GM12878 (cell line): Measurements from ENCODE around the gene ZNF667. TPM values are rescaled to one million over a fixed set of nuclear protein-coding genes. Genes with fewer than 3 reads are reported as not detected.

Experiments used
- CBX3 ChIP-seq: fragments of 200-600 bp; sonication (generic); IDR thresholded peaks from 2 replicates; pipeline ENCODE4 v1.6.1; 2016; ENCODE audit warnings: low read depth, borderline replicate concordance
- CBX5 ChIP-seq: sonication (generic); IDR thresholded peaks from 2 replicates; pipeline ENCODE4 v1.6.1; 2016; ENCODE audit warnings: low read depth, moderate library complexity, mild to moderate bottlenecking, inconsistent platforms
- CHD1 ChIP-seq: IDR thresholded peaks from 2 replicates; pipeline ENCODE4 v1.6.1; 2012; ENCODE audit warnings: low read depth, low read length, improper control_type of control experiment
- GATAD2B ChIP-seq: fragments of 450-650 bp; conservative IDR thresholded peaks from 2 replicates; pipeline ENCODE4 v1.6.1; 2017; ENCODE audit warnings: low read depth, mild to moderate bottlenecking, moderate library complexity
- JUND ChIP-seq: IDR thresholded peaks from 2 replicates; pipeline ENCODE4 v1.6.1; 2012; ENCODE audit warnings: low read depth, mild to moderate bottlenecking, low read length, improper control_type of control experiment, moderate library complexity
- SRF ChIP-seq, 2 experiments: IDR thresholded peaks; 2 replicates each; pipeline ENCODE4 v1.6.1; 2011; ENCODE audit warnings: low read depth in 2 of 2, low read length in 2 of 2, mild to moderate bottlenecking in 1 of 2, moderate library complexity in 1 of 2
- polyA plus RNA-seq, 11 experiments: library from polyadenylated mRNA; depleted of rRNA in 4 of 11; unstranded in 6 of 11; stranded (reverse) in 5 of 11; fragments of >200 nt; fragmentation: Nextera tagmentation in 4 of 11; fragmentation: Illumina TruSeq in 1 of 11; extraction: Ambion mirVana in 4 of 11; extraction: Trizol in 1 of 11; gene quantifications; 1 replicate in 1 of 11; 2 replicates in 10 of 11; pipeline versions ENCODE4 v1.2.1 to v1.2.3, GENCODE V29; 2011 to 2016; ENCODE audit warnings: inconsistent platforms in 2 of 11, missing spikeins in 2 of 11, low read depth in 1 of 11
- total RNA-seq, 4 experiments: library from RNA; depleted of rRNA in 3 of 4; stranded (reverse); fragments of >200 nt in 3 of 4; fragmentation: Illumina TruSeq in 1 of 4; extraction: Trizol in 1 of 4; gene quantifications; 2 replicates each; pipeline versions ENCODE4 v1.2.1 to v1.2.3, GENCODE V29; 2013 to 2021
- TF ChIP-seq, protein P1 (sequence below): IDR thresholded peaks from 2 replicates; pipeline ENCODE4 v1.6.1; 2012; ENCODE audit warnings: improper control_type of control experiment, low read depth, low read length; ENCODE audit not compliant: insufficient replicate concordance
- TF ChIP-seq, protein P2 (sequence below): IDR thresholded peaks from 2 replicates; pipeline ENCODE4 v1.6.1; 2011; ENCODE audit warnings: borderline replicate concordance, low read depth, mild to moderate bottlenecking, moderate library complexity, low read length; ENCODE audit not compliant: insufficient read depth, poor library complexity, severe bottlenecking
- TF ChIP-seq, protein P3 (sequence below): fragments of 450-650 bp; IDR thresholded peaks from 2 replicates; pipeline ENCODE4 v1.6.1; 2016; ENCODE audit warnings: mild to moderate bottlenecking

Gene ZNF667
- total and polyA plus RNA-seq, 10 of the 15 experiments (the other 5 are each of a cell fraction or from before 2014, with no cell fraction given), result 0.10 TPM; not detected in 9

DNA sequence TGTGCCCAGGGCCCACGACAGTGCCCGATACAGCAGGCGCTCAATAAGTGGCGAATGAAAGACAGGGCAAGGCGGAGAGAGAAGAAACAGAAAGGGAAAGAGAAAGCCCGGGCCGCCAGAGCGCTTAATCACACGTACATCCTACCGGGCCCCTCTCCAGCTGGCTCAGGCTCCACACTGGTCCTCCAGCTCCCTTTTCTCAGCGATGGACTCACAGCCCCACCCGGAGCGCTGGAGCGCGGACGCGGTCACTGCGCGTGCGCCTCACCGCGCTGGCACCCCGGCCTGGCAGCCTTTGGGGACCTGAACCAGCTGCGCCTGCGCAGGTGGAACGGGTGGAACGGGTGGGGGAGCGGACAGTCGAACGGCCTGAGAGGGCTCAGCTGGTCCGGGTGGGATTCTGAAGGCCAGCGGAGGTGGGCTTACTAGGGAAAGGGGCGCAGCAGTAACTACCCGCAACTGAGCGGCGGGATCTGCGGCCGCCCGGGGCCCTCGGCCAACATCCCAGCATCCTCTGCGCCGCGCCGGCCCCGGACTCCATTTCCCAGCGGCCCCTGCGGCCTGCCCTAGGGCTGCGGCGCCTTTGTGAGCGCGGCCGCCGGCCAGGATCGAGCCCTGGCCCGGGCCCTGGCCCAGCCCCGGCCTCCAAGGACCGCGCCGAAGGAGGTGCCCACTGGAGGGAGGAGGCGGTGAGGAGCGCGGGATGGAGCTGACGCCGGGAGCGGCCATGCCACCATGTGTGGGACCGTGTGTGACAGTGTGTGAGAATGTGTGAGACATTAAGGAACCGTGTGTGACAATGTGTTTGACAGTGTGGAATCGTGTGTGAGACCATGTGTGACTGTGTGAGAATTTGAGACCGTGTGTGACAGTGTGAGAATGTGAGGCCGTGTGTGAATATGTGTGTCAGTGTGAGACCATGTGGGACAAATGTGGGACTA, 73.1 kb downstream of the ZNF667 start, which contains the start of gene ZNF583 (continued):
- TF ChIP-seq, protein P1, sequence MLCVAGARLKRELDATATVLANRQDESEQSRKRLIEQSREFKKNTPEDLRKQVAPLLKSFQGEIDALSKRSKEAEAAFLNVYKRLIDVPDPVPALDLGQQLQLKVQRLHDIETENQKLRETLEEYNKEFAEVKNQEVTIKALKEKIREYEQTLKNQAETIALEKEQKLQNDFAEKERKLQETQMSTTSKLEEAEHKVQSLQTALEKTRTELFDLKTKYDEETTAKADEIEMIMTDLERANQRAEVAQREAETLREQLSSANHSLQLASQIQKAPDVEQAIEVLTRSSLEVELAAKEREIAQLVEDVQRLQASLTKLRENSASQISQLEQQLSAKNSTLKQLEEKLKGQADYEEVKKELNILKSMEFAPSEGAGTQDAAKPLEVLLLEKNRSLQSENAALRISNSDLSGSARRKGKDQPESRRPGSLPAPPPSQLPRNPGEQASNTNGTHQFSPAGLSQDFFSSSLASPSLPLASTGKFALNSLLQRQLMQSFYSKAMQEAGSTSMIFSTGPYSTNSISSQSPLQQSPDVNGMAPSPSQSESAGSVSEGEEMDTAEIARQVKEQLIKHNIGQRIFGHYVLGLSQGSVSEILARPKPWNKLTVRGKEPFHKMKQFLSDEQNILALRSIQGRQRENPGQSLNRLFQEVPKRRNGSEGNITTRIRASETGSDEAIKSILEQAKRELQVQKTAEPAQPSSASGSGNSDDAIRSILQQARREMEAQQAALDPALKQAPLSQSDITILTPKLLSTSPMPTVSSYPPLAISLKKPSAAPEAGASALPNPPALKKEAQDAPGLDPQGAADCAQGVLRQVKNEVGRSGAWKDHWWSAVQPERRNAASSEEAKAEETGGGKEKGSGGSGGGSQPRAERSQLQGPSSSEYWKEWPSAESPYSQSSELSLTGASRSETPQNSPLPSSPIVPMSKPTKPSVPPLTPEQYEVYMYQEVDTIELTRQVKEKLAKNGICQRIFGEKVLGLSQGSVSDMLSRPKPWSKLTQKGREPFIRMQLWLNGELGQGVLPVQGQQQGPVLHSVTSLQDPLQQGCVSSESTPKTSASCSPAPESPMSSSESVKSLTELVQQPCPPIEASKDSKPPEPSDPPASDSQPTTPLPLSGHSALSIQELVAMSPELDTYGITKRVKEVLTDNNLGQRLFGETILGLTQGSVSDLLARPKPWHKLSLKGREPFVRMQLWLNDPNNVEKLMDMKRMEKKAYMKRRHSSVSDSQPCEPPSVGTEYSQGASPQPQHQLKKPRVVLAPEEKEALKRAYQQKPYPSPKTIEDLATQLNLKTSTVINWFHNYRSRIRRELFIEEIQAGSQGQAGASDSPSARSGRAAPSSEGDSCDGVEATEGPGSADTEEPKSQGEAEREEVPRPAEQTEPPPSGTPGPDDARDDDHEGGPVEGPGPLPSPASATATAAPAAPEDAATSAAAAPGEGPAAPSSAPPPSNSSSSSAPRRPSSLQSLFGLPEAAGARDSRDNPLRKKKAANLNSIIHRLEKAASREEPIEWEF, result no peak
- TF ChIP-seq, protein P2, sequence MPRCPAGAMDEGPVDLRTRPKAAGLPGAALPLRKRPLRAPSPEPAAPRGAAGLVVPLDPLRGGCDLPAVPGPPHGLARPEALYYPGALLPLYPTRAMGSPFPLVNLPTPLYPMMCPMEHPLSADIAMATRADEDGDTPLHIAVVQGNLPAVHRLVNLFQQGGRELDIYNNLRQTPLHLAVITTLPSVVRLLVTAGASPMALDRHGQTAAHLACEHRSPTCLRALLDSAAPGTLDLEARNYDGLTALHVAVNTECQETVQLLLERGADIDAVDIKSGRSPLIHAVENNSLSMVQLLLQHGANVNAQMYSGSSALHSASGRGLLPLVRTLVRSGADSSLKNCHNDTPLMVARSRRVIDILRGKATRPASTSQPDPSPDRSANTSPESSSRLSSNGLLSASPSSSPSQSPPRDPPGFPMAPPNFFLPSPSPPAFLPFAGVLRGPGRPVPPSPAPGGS, result peak; percentile 95
- no peak for TF ChIP-seq CHD1
- TF ChIP-seq JUND, result no peak
- TF ChIP-seq SRF (IDR thresholded peaks at IDR 0.05; ENCODE audit: low read depth in 2 of 2, low read length in 2 of 2), result no peak
- TF ChIP-seq CBX3, result no peak
- TF ChIP-seq CBX5, result no peak
- peak; percentile 34; the same call in 1 of the 2 replicates for TF ChIP-seq GATAD2B
- TF ChIP-seq, protein P3, sequence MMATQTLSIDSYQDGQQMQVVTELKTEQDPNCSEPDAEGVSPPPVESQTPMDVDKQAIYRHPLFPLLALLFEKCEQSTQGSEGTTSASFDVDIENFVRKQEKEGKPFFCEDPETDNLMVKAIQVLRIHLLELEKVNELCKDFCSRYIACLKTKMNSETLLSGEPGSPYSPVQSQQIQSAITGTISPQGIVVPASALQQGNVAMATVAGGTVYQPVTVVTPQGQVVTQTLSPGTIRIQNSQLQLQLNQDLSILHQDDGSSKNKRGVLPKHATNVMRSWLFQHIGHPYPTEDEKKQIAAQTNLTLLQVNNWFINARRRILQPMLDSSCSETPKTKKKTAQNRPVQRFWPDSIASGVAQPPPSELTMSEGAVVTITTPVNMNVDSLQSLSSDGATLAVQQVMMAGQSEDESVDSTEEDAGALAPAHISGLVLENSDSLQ, result no peak
